Fibroblast of mammary gland (primary cell): ENCODE results near the gene PRDX1.

ENCODE experiments used
- DNase-seq: peaks from one replicate; pipeline ENCODE4 v3.0.0-alpha.2; 2010; ENCODE audit warnings: low read depth
- H3K4me3 ChIP-seq: 2 replicates; pipeline ENCODE4 v1.5.1; 2011; ENCODE audit warnings: low read depth, mild to moderate bottlenecking, low read length, moderate library complexity; ENCODE audit not compliant: control insufficient read depth
- CTCF ChIP-seq: conservative IDR thresholded peaks from 2 replicates; pipeline ENCODE4 v1.5.1; 2011; ENCODE audit warnings: low read depth, low read length, inconsistent platforms; ENCODE audit not compliant: control insufficient read depth, insufficient read depth

The PRDX1 gene

GRCh38 chr1:45521413-45522323, at the start of gene PRDX1:
Gene PRDX1, minus strand, starts transcription at chr1:45521884. Its CDS starts 2,841 bp downstream, at chr1:45519043.
- DNase-seq, result peak; percentile 94
- peak within 1 kb of the TSS; percentile 97 for H3K4me3 ChIP-seq
- no peak for TF ChIP-seq CTCF

GRCh38 chr1:45570631-45571030, 48.9 kb upstream of the PRDX1 start:
- no peak for DNase-seq
- TF ChIP-seq CTCF, result no peak
- H3K4me3 ChIP-seq, result no peak overlapping the region

GRCh38 chr1:45569962-45570581, 48.4 kb upstream of the PRDX1 start:
- no peak overlapping the region for H3K4me3 ChIP-seq
- TF ChIP-seq CTCF, result peak; percentile 99
- DNase-seq, result peak; percentile 84

- no peak for DNase-seq
- H3K4me3 ChIP-seq, result no peak overlapping the region
- TF ChIP-seq CTCF, result no peak
These were observed 47.9 kb upstream of the PRDX1 start for GRCh38 chr1:45569571-45569961.

GRCh38 chr1:45568421-45568820, 46.7 kb upstream of the PRDX1 start:
- no peak for TF ChIP-seq CTCF
- DNase-seq, result no peak
- no peak overlapping the region for H3K4me3 ChIP-seq

- no peak for TF ChIP-seq CTCF
- DNase-seq, result no peak
- H3K4me3 ChIP-seq, result no peak overlapping the region
These were observed 46.2 kb upstream of the PRDX1 start for GRCh38 chr1:45567911-45568310.
